Measurements from ENCODE around the gene NLRP1.

NLRP1 gene

DNA sequence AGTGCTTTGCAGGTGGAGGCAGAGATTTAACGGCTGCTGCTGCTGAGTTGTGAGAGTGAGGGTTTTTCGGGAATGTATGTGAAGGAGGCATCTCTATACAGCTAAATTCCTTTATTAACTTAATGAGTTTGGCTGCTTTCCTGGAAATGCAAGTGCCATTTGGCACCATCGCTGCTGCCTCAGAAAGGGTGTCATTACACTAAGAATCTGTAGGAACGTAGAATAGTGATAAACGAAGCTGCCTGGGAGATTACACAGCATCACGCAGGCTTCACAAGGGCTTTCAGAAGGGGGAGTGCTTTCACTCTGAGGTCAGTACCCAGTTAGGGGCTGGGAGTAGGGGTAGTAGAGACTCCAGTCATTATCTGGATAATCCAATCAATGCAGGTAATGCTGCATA lies 14.1 kb upstream of the NLRP1 start:
- H3K4me3 ChIP-seq (ENCODE audit: low read depth, low read length): no peak overlapping the region
- TF ChIP-seq, protein P1, sequence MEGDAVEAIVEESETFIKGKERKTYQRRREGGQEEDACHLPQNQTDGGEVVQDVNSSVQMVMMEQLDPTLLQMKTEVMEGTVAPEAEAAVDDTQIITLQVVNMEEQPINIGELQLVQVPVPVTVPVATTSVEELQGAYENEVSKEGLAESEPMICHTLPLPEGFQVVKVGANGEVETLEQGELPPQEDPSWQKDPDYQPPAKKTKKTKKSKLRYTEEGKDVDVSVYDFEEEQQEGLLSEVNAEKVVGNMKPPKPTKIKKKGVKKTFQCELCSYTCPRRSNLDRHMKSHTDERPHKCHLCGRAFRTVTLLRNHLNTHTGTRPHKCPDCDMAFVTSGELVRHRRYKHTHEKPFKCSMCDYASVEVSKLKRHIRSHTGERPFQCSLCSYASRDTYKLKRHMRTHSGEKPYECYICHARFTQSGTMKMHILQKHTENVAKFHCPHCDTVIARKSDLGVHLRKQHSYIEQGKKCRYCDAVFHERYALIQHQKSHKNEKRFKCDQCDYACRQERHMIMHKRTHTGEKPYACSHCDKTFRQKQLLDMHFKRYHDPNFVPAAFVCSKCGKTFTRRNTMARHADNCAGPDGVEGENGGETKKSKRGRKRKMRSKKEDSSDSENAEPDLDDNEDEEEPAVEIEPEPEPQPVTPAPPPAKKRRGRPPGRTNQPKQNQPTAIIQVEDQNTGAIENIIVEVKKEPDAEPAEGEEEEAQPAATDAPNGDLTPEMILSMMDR (IDR thresholded peaks at IDR 0.05; ENCODE audit: low read depth, low read length): no peak
- TF ChIP-seq MAX (IDR thresholded peaks at IDR 0.05; ENCODE audit: low read depth, low read length) (no peak), MYC (IDR thresholded peaks at IDR 0.05; ENCODE audit: low read depth, low read length) (no peak), POLR2A (IDR thresholded peaks at IDR 0.05; ENCODE audit: extremely low read depth, insufficient read length) (no peak)

DNA sequence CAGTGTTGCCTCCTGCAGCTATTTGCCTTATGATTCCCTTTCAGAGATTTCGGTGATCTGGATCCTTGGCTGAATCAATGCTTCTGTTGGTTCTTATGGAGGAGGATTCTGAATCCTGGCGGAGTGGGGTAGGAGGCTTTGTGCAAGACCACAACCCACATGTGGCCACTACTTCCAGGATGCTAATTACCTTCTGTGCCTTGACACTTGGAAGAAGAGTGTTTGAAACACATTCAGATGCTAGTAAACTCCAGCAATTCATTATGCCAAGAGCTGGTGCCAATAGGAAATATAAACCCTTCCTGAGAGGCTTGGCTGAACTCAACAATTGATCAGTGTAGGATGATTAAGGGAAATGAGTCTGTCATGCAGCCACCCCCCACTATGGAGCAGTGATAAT lies 12.1 kb upstream of the NLRP1 start:
- H3K4me3 ChIP-seq (ENCODE audit: low read depth, low read length): no peak overlapping the region
- TF ChIP-seq, protein P1 (IDR thresholded peaks at IDR 0.05; ENCODE audit: low read depth, low read length): no peak
- TF ChIP-seq MYC (IDR thresholded peaks at IDR 0.05; ENCODE audit: low read depth, low read length) (no peak), MAX (IDR thresholded peaks at IDR 0.05; ENCODE audit: low read depth, low read length) (no peak), POLR2A (IDR thresholded peaks at IDR 0.05; ENCODE audit: extremely low read depth, insufficient read length) (no peak)
- DNase-seq (ENCODE audit: low read depth): no peak

More for the DNA sequence above, 14.1 kb upstream of the NLRP1 start:
- DNase-seq (ENCODE audit: low read depth): no peak

GRCh38 chr17:5595831-5596230 lies 11.5 kb upstream of the NLRP1 start:
- TF ChIP-seq, protein P1 (IDR thresholded peaks at IDR 0.05; ENCODE audit: low read depth, low read length): no peak
- no peak for TF ChIP-seq POLR2A (IDR thresholded peaks at IDR 0.05; ENCODE audit: extremely low read depth, insufficient read length)
- DNase-seq (ENCODE audit: low read depth): no peak

GRCh38 chr17:5592382-5592781 lies 8.1 kb upstream of the NLRP1 start:
- no peak overlapping the region for H3K4me3 ChIP-seq (ENCODE audit: low read depth, low read length)
- TF ChIP-seq, protein P1 (IDR thresholded peaks at IDR 0.05; ENCODE audit: low read depth, low read length): peak; percentile 16
- no peak for TF ChIP-seq POLR2A (IDR thresholded peaks at IDR 0.05; ENCODE audit: extremely low read depth, insufficient read length)
- DNase-seq (ENCODE audit: low read depth): peak; percentile 52

More at GRCh38 chr17:5595831-5596230, 11.5 kb upstream of the NLRP1 start:
- H3K4me3 ChIP-seq (ENCODE audit: low read depth, low read length): no peak overlapping the region

DNA sequence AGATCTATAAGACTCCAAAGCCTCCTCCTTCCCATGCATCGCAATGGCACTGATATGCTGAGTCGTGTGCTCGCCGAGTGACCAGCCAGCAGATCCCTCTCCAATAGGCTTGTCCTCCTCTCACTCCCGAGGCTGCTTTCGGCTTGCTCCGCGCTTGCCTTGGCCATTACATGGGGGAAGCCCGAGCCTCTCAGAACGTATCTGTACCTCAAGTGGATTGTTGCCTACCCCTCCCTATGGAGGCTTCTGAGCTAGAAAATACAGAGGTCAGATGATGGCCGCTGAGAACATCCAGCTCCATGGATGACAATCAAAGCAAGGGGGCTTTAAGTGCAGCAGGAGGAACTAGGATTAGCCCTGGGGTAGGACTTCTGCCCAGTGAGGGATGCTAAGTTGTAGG lies 7.7 kb upstream of the NLRP1 start:
- DNase-seq (ENCODE audit: low read depth): no peak
- no peak overlapping the region for H3K4me3 ChIP-seq (ENCODE audit: low read depth, low read length)
- no peak for TF ChIP-seq MAX (IDR thresholded peaks at IDR 0.05; ENCODE audit: low read depth, low read length)
- no peak for TF ChIP-seq POLR2A (IDR thresholded peaks at IDR 0.05; ENCODE audit: extremely low read depth, insufficient read length)
- TF ChIP-seq, protein P1 (IDR thresholded peaks at IDR 0.05; ENCODE audit: low read depth, low read length): no peak
- TF ChIP-seq MYC (IDR thresholded peaks at IDR 0.05; ENCODE audit: low read depth, low read length): no peak

- H3K4me3 ChIP-seq (ENCODE audit: low read depth, low read length): no peak overlapping the region
- DNase-seq (ENCODE audit: low read depth): no peak
- TF ChIP-seq, protein P1 (IDR thresholded peaks at IDR 0.05; ENCODE audit: low read depth, low read length): no peak
- no peak for TF ChIP-seq MYC (IDR thresholded peaks at IDR 0.05; ENCODE audit: low read depth, low read length)
- no peak for TF ChIP-seq POLR2A (IDR thresholded peaks at IDR 0.05; ENCODE audit: extremely low read depth, insufficient read length)
- TF ChIP-seq MAX (IDR thresholded peaks at IDR 0.05; ENCODE audit: low read depth, low read length): no peak
Measured at GRCh38 chr17:5588584-5588983, 4.3 kb upstream of the NLRP1 start.

Data from NB4 (cell line).